H54 (cell line): ENCODE measurements around the gene AGFG2.
"Not testable (repeated sequence)": the region's sequence is repeated elsewhere in the genome, so short reads cannot be mapped to it uniquely, and the experiment has no call there.

Source experiments
- DNase-seq: peaks from one replicate; pipeline ENCODE4 v3.0.0; 2011; ENCODE audit warnings: low spot score, mixed read lengths; ENCODE audit not compliant: insufficient read length
- FAIRE-seq: peaks from 3 replicates; lab custom pipeline; 2011; peaks lifted over from hg19 to GRCh38; lab: Jason Lieb, UNC
- POLR2A ChIP-seq: IDR thresholded peaks from 2 replicates; pipeline ENCODE4 v1.6.1; 2011; ENCODE audit warnings: low read depth, mild to moderate bottlenecking, low read length

The AGFG2 gene

DNA sequence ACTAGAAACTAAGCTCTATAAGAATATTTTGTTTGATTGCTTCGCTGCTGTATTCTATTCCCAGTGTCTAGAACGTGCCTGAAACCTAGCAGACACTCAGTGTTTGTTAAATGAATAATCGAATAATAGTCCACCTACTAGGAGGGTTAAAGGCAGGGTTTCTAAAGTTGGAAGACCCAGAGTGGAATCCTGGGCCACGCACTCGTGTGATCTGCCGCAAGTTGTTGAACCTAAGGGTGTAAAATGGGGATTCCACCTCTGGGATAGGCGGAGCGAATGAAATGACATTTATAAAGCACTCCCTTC is 702 bp upstream of the AGFG2 start:
- DNase-seq (no peak), FAIRE-seq (no peak)
- TF ChIP-seq POLR2A, result no peak

DNA sequence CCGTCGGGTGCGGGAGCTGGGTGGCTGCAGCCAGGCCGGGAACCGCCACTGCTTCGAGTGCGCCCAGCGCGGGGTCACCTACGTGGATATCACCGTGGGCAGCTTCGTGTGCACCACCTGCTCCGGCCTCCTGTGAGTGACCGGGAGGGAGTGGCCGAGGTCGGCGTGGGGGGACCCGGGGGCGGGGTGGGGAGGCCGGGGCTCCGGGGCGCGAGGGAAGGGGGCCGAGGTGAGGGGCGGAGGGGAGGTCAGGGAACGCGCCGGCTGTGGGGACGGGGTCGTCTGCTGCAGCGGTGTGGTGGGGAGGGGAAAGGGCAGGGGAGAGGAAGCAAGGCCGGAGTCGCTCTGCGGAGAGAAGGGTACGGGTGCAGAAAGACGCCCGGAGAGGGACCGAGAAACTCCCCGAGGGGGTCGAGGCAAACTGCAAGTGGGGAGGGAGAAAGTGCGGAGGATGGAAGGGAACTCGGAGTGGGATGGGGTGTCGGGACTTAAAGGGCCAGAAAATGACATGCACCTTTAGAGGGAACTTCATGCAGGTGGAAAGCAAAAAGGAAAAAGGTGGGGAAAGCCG is 518 bp downstream of the AGFG2 start:
- DNase-seq, result no peak
- no peak for TF ChIP-seq POLR2A
- FAIRE-seq, result no peak

DNA sequence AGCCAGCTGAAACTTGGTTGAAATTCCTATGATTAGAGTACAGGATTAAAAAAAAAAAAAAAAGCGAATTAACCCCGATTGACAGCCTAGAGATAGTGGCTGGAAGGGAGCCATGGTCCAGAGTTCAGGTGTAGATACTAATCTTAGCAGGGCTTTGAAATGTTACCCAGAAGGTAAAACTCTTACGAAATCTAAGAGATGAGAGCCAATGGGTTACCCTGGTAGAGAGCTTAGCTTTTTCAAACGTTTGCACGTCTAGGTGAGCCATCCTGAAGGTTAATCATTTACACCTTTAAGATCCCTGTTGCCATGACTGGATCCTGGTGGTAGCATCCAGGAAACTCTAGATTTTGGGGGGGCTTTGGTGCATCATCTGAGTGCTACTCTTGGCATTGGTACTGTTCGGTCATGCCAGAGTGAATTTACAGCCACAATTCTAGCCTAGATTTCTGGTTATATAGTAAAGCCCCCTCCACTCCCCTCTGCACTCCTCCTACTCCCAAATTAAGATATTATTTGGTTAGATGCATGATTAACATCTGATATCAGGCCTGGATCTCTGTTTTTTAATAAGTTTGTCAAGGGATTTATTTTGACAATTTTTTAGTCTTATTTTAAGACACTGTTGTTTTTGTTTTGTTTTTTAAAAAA is 1.2 kb downstream of the AGFG2 start:
- FAIRE-seq (no peak), DNase-seq (no peak)
- no peak for TF ChIP-seq POLR2A

DNA sequence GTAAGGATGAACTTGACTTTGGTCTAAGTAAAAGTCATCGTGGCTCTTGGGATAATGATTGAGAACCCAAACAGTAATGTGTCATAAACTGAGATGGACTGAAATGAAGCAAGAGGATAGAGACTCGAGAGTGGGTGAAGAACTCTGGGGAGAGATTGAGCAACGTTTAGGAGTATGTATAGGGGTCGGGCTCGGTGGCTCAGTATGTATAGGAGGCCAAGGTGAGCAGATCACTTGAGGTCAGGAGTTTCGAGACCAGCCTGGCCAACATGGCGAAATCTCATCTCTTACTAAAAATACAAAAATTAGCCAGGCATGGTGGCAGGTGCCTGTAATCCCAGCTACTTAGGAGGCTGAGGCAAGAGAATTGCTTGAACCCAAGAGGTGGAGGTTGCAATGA is 2.3 kb downstream of the AGFG2 start:
- DNase-seq, result not testable (repeated sequence)

DNA sequence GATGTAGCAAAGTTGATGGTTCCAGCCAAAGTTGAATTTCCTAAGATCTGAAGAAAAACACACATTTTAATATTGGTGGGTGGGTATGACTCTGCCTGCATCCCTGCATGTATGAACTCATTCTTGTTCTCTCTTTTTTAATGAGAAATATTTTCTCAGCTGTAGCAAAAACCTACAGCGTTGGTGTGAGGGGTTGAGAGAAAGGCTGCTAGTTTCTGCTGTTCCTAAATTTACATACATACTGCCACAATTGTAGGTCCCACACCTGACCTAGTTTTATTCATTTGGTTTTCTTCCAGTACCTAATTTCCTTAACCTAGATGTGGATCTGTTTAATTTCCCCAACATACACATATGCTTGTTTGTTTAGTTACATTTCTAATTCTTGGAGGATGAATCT is 4.6 kb downstream of the AGFG2 start:
- TF ChIP-seq POLR2A, result no peak
- FAIRE-seq (no peak), DNase-seq (no peak)

More for the DNA sequence above, 2.3 kb downstream of the AGFG2 start:
- FAIRE-seq, result not testable (repeated sequence)

DNA sequence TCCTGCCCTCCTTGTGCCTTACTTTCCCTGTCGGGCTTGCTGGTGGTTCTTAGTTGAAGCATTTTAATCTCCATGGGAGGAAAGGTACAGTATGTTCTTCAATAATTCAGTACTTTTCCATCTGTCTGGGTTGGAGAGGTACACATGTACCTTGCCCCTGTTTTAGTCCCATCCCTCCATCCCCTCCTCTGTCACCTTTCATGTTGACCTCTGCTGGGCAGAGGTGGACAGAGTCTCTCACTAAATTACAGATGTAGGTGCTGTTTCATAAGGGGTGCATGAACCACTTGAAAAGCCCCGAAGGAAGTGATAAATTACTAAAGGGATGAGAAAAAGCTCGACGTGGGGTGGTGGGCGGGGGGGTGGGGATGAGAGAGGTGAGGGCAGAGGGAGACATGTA is 5.4 kb downstream of the AGFG2 start:
- DNase-seq (no peak), FAIRE-seq (no peak)
- no peak for TF ChIP-seq POLR2A

DNA sequence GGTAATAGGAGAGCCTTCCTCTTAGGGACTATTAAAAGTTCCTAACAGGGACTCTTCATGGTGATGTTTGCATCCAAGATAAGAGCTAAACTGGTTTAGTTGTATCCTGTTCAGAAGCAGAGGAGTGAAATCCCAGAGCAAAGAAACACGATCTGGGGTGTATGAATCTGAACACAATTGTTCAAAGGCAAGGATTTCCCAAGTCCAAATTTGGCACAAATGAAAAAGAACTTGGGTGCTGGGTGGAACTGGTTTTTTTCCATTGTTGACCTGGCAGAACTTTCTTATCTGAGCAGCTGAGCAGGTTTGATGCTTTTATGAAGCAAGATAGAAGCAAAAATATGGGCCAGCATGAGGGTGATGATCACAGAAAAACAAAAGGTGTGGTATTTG is 6.0 kb downstream of the AGFG2 start:
- no peak for DNase-seq
- no peak for TF ChIP-seq POLR2A
- no peak for FAIRE-seq

DNA sequence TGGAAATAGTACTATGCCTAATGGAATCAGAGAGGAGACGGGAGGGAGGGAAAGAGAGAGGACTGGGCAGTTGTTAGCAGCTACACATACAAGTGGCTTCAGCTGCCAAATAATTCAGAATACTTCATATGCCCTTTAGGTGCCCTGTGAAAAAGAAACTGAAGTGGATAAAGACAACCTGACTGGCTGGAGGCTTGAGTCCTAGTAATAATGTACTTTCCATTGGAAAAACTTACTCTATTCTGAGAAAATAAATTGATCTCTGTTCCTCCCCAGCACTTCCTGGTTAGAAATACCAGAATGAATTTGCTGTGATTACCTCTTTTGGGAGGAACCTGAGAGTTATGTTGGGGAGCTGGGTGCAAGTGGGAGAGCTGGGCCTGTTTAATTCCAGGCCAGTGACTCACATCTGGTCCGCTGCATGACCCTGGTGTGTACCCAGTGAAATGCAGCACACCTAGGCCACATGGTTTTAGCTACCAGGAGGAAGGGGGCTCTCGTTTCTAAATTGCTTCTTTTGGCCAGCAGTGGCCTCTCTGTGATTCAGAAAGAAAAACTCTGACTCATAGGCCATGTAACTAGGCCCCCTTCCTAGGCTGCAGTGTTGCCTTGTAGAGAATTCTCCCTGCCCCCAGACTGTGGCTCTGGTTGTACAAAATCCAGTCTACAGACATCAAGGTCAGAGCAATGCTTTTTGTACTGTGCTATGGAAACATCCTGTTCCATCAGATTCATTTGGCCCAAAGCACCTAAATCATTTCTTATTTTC is 6.5 kb downstream of the AGFG2 start:
- peak; percentile 79 for DNase-seq
- FAIRE-seq, result peak; percentile 64
- TF ChIP-seq POLR2A, result no peak

DNA sequence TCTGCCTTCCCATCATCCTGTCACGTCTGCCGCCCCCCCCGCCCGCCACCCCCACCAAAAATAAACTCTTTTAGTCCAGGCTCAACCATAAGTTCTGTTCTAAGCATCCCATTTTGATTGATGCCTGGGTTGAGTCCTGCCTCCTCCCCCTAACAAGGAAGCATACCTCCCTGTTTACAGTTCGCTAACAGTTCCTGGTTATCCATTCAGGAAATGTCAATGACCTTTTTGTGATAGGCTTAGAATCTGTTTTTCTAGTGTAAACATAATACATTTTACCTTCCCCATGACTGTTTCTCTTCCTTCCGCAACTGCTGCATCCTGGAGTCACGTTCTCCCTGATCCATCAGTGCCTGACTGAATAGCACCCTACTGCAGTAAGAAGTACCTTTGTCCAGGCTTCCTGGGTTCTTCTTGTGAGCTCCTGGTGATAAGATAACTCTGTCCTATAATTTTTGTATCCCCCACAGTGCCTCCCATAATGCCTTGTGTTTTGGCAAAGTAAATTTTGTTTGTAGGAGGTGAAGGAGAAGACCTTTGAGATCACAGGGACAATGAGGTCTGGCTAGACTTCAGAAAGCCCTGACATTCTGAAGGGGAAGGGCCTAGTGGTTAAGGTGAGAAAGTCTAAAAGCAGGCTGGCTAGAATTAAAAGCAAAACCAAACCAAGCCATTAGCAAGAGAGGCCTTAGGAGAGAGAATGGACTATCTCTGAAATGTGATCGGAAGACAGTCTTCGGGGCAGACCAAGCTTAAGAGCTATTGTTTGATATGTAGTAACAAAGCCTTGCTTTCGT is 7.3 kb downstream of the AGFG2 start:
- FAIRE-seq (no peak), DNase-seq (no peak)
- TF ChIP-seq POLR2A, result no peak

DNA sequence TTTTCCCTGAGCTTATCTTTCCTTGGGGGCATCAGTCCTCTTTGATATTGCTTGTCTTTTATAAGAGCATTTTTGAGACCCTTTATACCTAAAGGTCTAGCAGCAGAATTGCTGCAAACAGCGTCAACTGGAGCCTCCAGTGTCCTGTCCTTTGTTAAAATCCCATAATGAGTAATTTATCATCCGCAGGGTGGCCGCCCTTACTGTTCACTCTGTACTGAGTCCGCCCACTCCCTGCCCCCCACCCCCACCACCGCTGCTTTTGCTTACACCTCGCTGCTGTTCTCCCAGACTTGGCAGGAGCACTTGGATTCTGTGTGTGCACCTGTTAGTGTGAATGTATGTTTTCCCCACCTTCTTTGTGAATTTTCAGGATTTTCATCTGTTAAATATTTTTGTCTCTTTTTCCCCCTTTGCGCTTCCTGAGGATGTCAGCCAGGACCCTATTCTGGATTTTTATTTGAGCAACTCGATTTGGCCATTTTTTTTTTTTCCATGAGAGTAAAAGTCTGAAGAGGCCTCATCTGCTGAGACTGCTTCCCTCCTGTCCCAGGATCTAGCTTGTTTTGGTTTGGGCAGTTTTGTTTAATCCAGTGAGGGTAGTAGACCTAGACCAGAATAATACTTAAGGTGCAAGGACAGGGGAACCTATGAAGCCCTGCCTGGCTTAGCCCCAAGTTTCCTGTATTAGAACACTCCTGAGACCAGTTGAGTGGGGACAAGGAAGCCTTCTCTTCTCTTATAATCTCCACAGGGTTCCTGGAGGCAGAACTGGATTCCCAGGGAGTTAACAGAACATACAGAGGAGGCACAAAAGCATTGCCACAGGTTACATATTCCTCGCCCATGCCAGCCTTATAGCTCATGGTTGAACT is 8.2 kb downstream of the AGFG2 start:
- FAIRE-seq (no peak), DNase-seq (no peak)
- TF ChIP-seq POLR2A, result no peak

DNA sequence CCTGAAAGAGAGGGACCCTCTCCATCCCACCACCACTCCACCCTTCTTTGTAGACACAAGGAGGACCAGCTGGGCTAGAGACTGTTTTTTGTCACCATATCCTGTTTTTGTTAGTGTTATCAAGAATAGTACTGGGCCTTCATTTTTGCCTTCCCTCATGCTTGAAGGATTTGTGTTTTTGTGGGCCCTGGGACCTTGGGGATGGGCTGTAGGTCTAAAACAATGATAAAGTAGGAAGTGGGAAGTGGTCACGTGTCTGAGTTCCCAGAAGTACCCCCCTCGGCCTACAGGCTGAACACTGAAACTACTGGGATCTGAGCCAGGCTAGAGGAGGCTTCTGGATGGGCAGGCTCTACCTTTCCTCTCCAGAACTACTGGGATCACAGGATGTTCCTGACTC is 8.9 kb downstream of the AGFG2 start:
- FAIRE-seq (no peak), DNase-seq (no peak)
- no peak for TF ChIP-seq POLR2A

DNA sequence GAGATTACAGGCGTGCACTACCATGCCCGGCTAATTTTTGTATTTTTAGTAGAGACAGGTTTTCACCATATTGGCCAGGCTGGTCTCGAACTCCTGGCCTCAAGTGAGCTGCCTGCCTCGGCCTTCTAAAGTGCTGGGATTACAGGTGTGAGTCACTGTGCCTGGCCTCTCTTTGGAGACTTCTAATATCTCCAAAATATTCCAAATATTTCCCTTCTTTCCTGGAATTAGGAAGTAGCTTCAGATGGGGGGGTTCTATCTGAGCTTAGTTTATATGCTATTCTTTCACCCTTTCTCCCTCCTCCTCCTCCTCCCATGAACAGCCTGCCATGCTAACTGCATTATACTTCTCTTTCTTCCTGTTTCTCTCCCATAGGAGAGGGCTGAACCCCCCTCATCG is 9.4 kb downstream of the AGFG2 start:
- not testable (repeated sequence) for FAIRE-seq

DNA sequence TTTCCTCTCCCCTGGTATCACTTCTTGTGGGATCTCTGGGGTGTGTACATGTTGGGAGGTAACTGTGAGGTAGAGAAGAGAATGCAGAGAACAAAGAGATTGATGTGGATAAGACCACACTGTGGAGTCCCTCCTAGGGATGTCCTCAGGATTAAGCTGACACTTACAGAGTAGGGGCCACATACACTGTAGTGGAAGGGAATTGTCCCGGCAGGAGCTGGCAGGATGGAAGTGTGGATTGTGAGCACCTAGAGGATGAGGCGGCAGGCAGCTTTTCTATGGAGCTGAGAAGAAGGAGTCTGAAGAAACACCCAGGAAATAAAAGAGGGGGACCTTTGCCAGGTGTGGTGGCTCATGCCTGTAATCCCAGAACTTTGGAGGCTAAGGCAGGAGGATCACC is 13.5 kb downstream of the AGFG2 start:
- no peak for TF ChIP-seq POLR2A
- no peak for DNase-seq
- FAIRE-seq, result no peak

More for the DNA sequence above, 9.4 kb downstream of the AGFG2 start:
- DNase-seq, result not testable (repeated sequence)
